ENCODE results near the gene HIVEP3. TPM values are rescaled to one million over a fixed set of nuclear protein-coding genes. Genes with fewer than 3 reads are reported as not detected.
A peak's percentile ranks its signal among the peaks of the same experiment; 100 is the strongest.

HIVEP3 gene
- total and polyA plus RNA-seq, 5 experiments from 2014 or later = 5.5 to 9.8 (median 6.3) TPM

GRCh38 chr1:41483960-41484401, 434.7 kb downstream of the HIVEP3 start:
- H3K27me3 Mint-ChIP-seq = peaks cover 1 to 35% (median 17%) of the 10 kb centered on the region in 5 donors
- no peaks in the 10 kb centered on the region for H3K9me3 Mint-ChIP-seq
- H3K36me3 Mint-ChIP-seq = no peaks in the 10 kb centered on the region
- ATAC-seq (no peak), DNase-seq (no peak)
- peaks cover 0 to 8% (median 4%) of the 10 kb centered on the region in 4 donors for H3K4me1 Mint-ChIP-seq
- POLR2A ChIA-PET = interaction anchor here (0.6 kb wide), 1 partner anchor 35 kb away, joined by 4 read pairs; no protein-coding TSS in a partner anchor
- no peak overlapping the region for H3K4me3 Mint-ChIP-seq
- H3K27ac Mint-ChIP-seq = peak overlapping the region in 1 of 10 donors; percentile 54

DNA sequence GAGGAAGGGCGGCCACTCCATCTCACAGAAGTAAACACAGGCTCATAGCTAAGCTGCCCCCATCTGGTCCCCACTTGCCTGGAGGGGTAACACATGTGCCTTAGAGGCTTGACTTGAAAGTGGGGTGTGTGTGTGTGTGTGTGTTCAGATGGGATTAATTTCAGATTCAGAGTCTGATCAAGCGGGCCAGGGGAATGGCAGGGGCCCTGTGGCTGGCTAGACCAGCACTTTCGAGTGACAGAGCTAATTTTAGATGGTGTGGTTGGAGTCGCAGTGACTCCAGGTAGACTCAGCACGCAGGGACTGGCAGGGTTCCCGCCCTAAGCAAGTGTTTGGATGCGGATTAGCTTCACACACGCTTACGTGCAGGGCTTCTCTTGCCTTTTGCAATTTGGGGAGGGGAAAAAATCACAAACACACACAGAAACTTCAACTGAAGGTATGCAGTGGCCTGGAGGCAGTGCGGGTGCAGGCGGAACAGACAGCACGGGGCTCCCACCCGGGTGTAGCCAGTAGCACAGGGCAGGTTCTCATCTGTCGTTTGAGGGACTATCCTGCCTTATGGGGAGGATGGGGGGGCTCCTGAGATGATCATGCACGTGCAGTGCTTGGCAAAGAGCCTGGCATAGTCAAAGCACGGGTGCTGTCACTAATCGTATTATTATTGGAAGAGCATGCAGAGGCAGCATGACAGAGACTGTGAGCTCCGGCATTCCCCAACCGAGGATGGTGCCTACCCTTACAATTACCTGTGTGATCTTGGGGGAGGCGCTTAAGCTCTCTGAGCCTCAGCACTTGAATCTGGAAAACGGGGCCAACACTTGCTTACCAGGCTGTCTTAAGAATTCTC, 435.5 kb downstream of the HIVEP3 start:
- Mint-ChIP-seq H3K9me3 (no peaks in the 10 kb centered on the region), H3K4me3 (no peak overlapping the region), H3K4me1 (peaks cover 0 to 8% (median 4%) of the 10 kb centered on the region in 4 donors), H3K27me3 (peaks cover 1 to 35% (median 17%) of the 10 kb centered on the region in 5 donors), H3K36me3 (no peaks in the 10 kb centered on the region), H3K27ac (no peak overlapping the region)
- POLR2A ChIA-PET = no interaction called here
- DNase-seq = peak in 1 of 10 donors; percentile 48
- ATAC-seq = no peak

- peaks cover 0 to 34% (median 17%) of the 10 kb centered on the region in 5 donors for H3K27me3 Mint-ChIP-seq
- POLR2A ChIA-PET = interaction anchor here (0.6 kb wide), 1 partner anchor 14 kb away, joined by 3 read pairs; no protein-coding TSS in a partner anchor
- H3K36me3 Mint-ChIP-seq = no peaks in the 10 kb centered on the region
- peaks cover 0 to 8% (median 4%) of the 10 kb centered on the region in 4 donors for H3K4me1 Mint-ChIP-seq
- DNase-seq = peak in 1 of 10 donors; percentile 59
- no peak overlapping the region for H3K4me3 Mint-ChIP-seq
- no peak overlapping the region for H3K27ac Mint-ChIP-seq
- no peaks in the 10 kb centered on the region for H3K9me3 Mint-ChIP-seq
- ATAC-seq = no peak
Observed at GRCh38 chr1:41482001-41482765, 436.5 kb downstream of the HIVEP3 start.

DNA sequence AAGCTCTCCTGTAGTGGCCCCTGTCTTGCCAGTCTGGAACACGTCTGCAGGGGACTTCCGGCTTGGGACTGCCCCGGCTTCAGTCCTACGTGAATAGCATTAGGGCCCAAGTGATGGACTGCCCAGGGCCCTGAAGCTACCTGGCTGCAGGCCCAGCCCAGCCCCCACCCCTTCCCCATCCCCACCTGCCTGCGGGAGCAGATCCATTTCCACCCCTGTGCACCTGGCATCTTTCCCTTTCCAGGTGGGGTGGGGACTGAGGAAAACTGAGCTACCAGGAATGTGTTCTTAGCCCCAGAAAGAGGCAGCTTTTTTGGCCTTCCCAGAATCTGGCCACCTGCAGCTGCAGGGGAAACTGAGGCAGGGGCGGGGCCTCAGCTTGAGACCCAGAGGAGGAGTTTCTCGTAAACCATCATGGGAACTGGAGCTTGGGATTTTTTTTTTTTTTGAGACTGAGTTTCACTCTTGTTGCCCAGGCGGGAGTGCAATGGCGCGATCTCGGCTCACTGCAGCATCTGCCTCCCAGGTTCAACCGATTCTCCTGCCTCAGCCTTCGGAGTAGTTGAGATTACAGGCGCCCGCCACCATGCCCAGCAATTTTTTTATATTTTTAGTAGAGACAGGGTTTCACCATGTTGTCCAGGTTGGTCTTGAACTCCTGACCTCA, 437.5 kb downstream of the HIVEP3 start:
- Mint-ChIP-seq H3K4me1 (peaks cover 0 to 4% (median 2%) of the 10 kb centered on the region in 4 donors), H3K27me3 (peaks cover 0 to 25% (median 11%) of the 10 kb centered on the region in 5 donors), H3K27ac (no peak overlapping the region), H3K9me3 (no peaks in the 10 kb centered on the region), H3K4me3 (no peak overlapping the region), H3K36me3 (no peaks in the 10 kb centered on the region)
- DNase-seq (peak in 1 of 10 donors; percentile 23), ATAC-seq (no peak)
- POLR2A ChIA-PET = no interaction called here

DNA sequence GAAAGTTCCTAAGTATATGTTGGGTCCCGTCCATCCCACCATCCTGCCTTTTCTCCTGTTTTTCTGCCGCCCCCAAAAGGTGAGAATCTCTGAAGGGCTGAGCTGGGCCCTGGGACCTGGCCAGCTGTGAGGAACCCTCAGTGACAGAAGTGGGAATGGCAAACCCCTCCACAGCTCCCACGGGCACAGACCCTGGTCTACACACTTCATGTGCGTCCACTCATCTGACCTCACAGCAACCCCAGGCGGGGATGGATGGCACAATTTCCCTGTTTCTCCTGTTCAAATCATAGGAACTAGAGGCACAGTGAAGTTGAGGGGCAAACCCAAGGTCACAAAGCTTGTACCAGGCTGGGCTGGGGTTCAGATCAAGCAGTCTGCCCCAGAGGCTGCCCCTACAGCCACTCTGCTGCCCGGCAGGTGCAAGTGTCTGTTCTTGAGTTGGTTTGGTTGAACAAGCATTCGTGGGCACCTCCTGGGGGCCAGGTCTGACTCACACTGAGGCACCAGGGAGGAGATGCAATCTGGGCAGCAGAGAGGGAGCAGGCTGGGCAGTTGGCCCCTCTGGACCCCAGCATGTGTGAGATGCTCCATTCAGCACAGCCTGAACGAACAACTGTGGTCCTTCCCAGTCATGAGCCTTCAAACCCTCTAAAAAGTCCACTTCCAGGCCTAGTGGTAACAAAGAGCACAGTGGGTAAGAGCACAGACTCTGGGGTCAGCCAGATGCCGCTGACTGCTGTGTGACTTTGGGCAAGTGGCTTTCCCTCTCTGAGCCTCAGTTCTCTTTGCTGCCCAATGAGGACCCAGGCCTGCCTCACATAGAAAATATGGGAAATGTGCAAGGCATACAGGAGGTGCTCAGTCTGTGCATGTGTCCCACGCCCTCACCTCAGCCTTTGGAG, 438.3 kb downstream of the HIVEP3 start:
- ATAC-seq (no peak), DNase-seq (peak in 1 of 10 donors; percentile 45)
- Mint-ChIP-seq H3K4me3 (no peak overlapping the region), H3K27ac (peak overlapping the region in 1 of 10 donors; percentile 13), H3K36me3 (no peaks in the 10 kb centered on the region), H3K9me3 (no peaks in the 10 kb centered on the region), H3K4me1 (peaks cover 0 to 3% (median 0%) of the 10 kb centered on the region in 4 donors), H3K27me3 (peaks cover 0 to 17% (median 6%) of the 10 kb centered on the region in 5 donors)
- POLR2A ChIA-PET = no interaction called here

DNA sequence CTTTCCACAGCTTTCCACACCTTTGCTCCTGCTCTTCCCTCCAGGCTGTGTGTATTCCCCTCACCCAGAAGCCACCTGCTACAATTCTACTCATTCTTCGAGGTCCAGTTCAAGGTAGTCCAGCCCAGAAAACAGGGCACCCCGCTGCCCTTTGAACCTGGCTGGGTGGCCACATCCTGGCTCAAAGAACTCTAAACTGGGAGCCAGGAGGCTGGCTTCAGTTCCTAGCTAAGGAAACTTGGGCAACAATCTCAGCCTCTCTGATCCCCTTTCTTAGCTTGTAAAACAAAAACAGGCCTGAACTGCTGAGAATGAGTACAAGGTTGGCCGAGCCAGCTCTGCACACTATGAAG, 438.9 kb downstream of the HIVEP3 start:
- Mint-ChIP-seq H3K27me3 (peaks cover 0 to 17% (median 6%) of the 10 kb centered on the region in 5 donors), H3K27ac (no peak overlapping the region), H3K4me3 (no peak overlapping the region), H3K36me3 (no peaks in the 10 kb centered on the region), H3K9me3 (no peaks in the 10 kb centered on the region), H3K4me1 (peaks cover 0 to 3% (median 0%) of the 10 kb centered on the region in 4 donors)
- ATAC-seq (no peak), DNase-seq (peak in 1 of 10 donors; percentile 10)
- POLR2A ChIA-PET = no interaction called here

DNA sequence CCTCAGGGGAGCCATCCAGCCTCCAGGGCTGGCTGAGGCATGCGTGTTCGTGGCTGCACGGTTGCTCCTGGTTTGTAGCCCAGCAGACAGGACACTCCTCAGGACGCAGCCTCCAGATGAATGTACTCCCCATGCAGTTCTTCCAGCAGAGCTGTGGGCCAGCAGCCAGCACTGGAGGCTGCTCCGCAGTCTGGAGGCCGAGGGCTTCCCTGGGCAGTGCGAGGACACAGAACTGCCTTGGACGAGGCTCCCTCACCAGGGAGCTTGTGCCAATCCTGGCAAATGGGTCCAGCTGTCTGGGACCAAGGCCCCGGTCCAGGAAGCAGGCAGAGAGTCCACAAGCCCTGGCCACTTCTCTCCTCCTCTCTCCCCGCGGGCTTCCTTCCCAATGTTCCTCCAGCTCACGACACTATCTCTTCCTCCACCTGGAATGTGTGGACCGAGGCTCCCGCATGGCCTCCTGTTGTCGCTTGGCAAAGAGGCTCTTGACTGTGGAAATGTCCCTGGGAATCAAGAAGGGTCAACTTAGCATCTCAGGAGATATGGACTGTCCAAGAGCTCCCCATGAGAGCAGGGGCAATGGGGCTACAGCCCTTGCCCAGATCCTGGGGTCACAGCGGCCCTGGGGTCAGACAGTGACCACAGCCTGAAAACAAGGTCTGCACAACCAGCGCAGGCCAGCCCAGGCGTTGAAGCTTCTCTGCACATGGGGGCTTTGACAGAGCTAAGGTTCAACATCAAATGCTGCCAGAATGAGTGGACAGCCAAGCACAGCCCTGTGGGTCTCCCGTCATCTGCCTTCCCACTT, 439.5 kb downstream of the HIVEP3 start:
- ATAC-seq (no peak), DNase-seq (peak in 1 of 10 donors; percentile 58)
- Mint-ChIP-seq H3K27ac (no peak overlapping the region), H3K9me3 (no peaks in the 10 kb centered on the region), H3K36me3 (no peaks in the 10 kb centered on the region), H3K27me3 (peaks cover 0 to 15% (median 4%) of the 10 kb centered on the region in 5 donors), H3K4me1 (peaks cover 0 to 3% (median 0%) of the 10 kb centered on the region in 4 donors), H3K4me3 (no peak overlapping the region)
- POLR2A ChIA-PET = no interaction called here

DNA sequence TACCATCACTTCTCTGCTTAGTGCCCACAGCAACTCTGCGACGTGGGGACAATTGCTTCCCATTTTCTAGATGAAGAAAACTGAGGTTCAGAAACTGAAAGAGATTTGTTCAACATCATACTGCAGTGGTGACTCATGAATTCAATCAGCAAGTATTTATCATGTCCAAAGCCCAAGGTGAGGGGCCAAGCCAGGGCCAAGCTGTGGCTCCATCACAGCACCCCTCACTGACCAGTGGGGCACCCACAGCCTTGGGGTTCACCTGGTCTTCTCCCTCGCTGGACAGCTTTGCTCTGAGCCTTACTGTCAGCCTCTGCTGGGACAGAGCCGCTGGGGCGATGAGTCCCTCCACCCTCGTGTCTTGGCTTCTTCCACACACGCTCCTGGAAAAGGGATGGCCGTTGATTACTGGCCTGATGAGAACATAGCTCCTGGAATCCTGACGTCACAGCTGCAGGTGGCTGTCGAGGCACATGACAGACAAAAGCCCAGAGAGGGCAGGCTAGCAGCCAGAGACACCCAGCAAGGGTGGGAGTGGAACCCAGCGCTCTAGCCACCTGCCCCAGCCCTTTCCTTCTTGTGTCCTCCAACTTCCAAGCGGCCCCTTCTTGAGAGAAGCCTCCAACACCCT, 440.5 kb downstream of the HIVEP3 start:
- Mint-ChIP-seq H3K27me3 (peaks cover 0 to 6% (median 0%) of the 10 kb centered on the region in 5 donors), H3K9me3 (no peaks in the 10 kb centered on the region), H3K36me3 (no peaks in the 10 kb centered on the region), H3K4me3 (no peak overlapping the region), H3K27ac (peak overlapping the region in 1 of 10 donors; percentile 21), H3K4me1 (peaks cover 0 to 3% (median 0%) of the 10 kb centered on the region in 4 donors)
- DNase-seq = peak in 1 of 10 donors; percentile 24
- POLR2A ChIA-PET = no interaction called here
- no peak for ATAC-seq

DNA sequence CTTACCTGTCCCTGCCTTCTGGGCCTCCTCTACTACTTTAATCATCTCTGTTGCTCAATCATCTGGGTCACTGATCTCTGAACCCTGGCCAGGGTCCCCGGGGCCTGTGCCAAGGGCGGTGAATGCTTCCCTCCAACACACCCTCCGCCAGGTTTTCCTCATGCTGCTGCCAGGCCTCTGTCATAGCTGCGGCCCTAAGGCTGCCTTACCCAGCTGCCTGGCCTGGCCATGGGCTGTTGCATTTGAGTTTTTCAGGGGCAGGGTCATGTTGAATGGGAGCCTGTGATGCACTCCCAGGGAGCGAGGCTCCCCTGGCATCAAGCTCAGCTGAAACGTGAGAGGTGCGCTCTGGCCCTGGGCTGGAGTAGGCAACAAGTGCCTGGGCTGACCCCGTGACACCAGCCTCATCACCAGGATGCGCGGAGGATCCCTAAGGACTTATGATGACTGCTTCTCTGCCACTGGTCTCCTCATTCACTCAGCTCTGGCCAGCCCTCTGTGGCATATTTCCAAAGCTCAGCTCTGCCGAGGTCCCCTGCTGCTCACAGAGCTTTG, 441.8 kb downstream of the HIVEP3 start:
- DNase-seq (peak in 1 of 10 donors; percentile 46), ATAC-seq (no peak)
- Mint-ChIP-seq H3K4me1 (peaks cover 0 to 3% (median 0%) of the 10 kb centered on the region in 4 donors), H3K4me3 (no peak overlapping the region), H3K27me3 (peaks cover 0 to 3% (median 0%) of the 10 kb centered on the region in 5 donors), H3K27ac (no peak overlapping the region), H3K9me3 (no peaks in the 10 kb centered on the region), H3K36me3 (no peaks in the 10 kb centered on the region)
- POLR2A ChIA-PET = no interaction called here

DNA sequence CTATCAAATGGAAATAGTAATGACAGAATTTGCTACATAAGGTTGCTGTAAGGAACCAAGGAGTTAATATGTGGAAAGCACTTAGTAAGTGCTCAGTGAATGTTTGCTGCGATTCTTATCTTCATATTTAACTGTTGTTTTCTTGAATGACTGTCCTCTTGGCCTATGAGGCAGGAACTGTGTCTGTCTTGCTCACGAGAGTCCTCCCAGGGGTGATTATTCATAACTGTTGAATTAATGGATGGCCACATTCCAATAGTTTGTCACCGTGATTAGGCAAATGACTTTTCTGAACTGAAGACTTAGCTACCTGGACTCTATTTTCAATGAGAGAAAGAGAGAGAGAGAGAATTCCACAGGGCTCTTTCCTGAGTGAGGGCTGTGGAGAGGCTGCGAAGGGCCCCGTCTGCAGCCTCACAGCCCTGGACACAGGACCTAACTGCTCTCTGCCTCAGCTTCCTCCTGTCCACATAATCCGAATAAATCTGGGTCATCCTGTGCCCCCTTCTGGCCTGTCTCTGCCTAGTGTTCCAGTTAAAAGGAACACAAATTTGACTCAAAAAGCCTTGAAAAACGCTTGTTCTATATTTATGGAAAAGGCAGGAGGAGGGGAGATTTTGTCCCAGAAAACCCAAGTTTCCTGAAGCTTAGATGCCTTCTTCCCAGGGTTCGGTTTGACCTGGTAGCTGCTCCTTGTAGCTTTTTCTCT, 442.7 kb downstream of the HIVEP3 start:
- no peak for ATAC-seq
- no peaks in the 10 kb centered on the region for H3K9me3 Mint-ChIP-seq
- H3K4me3 Mint-ChIP-seq = no peak overlapping the region
- DNase-seq = no peak
- H3K4me1 Mint-ChIP-seq = peaks cover 0 to 3% (median 0%) of the 10 kb centered on the region in 4 donors
- no peak overlapping the region for H3K27ac Mint-ChIP-seq
- H3K36me3 Mint-ChIP-seq = no peaks in the 10 kb centered on the region
- POLR2A ChIA-PET = no interaction called here
- H3K27me3 Mint-ChIP-seq = peaks cover 0 to 3% (median 0%) of the 10 kb centered on the region in 5 donors

Data from naive thymus-derived CD8-positive, alpha-beta T cell (primary cell).